Stimulated activated CD4-positive, alpha-beta T cell treated with anti-CD3 and anti-CD28 coated beads, Interleukin-2, amount 100 ng/mL, for 48 hours (primary cell): ENCODE measurements around the gene AGO4.
A peak's percentile ranks its signal among the peaks of the same experiment; 100 is the strongest.
"Not testable (repeated sequence)": the region's sequence is repeated elsewhere in the genome, so short reads cannot be mapped to it uniquely, and the experiment has no call there.

ENCODE experiments used
- DNase-seq, 2 donors: peaks; one replicate each; pipeline ENCODE4 v3.0.0-alpha.2; 2020

The AGO4 gene

DNA sequence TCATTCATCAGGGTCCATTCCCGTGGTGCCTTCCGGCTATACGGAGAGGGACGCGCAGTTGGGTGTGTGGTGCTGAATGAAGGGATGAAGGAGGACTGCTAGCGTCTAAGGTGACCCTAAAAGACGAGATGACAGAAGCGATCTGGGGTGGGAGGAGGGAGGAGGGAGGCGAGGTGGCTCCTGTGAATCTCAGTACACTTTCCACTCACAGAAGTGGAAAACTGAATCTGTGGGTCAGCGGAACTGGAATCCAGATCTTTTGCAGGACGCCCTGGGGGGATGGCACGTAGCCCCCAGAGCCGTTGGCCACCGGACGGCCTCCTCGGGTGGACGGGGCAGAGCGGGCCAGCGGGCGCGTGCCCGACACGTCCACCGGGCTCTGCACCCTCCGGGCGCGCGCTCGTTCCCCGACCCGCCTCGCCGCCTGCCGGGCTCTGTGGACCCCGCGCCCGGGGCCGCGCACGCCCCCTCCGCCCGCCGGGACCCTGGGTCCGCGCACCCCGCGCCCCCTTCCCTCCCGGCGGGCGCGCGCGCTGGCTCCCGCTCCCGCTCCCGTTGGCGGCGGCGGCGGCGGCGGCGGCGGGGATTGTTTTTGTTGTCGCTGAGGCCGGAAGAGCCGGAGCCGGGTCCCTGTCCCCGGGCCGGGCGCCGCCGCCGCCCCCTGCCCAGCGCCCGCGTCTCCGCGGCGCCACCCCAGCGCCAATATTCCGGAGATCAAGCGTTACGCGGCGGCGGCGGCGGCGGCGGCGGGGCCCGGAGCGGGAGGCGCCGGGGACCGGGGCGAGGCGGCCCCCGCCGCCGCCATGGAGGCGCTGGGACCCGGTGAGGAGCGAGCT, at the start of gene AGO4:
Gene AGO4 (plus strand): TSS at position 403 of the 836 bp plus-strand sequence. CDS start 401 bp downstream, at position 804.
- peak; percentile 22 to 23 for DNase-seq

DNA sequence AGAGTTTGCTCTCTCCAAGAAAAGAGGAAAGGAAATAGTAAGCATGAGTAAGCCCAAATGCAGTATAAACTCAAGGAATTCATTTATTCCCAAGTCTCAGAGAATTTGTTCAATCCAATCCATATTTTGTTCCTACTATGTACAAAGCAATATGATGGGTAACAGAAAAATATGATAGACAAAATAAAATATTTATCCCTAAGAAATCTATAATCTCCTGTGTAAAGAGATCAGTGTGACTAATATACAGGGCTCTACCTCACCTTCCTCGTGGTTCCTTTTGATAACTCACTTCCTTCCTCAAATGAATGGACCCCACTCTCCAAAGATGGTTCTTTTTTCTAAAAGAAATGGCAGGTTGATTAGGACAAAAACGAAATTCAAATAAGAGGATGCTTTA, 45.7 kb upstream of the AGO4 start:
- DNase-seq = no peak

DNA sequence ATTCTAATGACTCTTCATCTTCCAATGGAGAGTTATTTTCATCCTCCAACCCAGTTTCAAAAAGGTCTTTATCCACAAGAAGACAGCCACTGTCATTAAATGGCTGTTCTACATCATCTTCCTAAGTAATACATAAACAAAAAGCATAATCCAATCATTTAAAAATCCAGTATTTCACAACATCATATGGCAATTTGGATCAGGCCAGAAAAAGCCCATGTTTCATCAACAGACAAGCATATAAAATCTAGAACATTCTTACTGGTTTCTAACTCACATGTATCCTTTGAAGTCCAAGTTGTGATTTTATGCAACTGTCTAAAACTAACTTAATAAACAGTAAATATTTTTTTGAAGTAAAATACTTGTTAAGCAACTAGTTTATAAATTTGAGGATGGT, 44.6 kb upstream of the AGO4 start:
- no peak for DNase-seq

DNA sequence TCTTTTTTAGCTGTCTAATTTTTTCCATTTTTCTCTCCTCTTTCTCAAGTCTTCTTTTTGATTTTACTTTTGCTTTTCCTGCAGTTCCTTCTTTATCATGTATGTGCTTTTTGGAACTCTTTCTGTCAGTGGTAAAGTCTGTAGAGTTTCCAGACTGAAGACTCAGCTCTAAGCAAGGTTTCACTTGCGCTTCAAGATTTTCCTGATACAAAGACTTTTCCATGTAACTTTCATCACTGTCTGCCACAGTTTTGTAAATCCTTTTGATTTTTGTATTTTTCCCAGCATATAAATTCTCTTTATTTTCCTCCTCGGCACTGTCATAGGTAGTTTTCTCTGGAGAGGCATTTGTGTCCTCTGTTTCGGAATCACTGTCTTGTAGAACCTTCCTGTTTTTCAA, 43.5 kb upstream of the AGO4 start:
- no peak for DNase-seq

DNA sequence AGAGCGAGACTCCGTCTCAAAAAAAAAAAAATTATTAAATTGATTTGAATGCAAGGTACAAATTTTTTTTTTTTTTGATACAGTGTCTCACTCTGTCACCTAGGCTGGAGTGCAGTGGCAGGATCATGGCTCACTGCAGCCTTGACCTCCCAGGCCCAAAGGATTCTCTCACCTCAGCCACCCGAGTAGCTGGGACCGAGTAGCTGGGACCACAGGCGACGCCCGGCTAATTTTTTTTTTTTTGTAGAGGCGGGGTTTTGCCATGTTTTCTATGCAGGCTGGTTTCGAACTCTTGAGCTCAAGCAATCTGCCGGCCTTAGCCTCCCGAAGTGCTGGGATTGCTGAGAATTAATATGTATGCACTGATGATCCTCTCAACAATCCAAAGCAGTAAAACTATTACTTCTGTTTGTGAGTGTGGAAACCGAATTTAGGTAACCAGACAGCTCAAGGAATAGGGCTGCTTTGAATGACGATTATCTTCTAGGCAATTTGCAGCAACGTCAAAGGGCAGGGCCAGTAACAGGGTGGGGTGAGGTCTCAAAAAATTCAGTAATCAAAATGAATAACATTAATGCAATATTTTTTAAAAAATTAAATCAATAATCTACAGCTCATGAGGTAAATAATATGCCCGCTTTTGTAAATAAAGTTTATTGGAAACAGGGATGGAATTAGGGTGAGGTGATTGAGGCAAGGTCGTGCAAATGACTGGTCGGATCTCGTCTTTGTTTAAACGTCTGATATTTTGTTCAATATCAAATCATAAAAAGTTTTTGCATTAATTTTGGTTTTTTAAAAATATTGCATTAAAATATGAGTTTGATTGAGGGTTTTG, 39.2 kb upstream of the AGO4 start:
- DNase-seq = no peak

DNA sequence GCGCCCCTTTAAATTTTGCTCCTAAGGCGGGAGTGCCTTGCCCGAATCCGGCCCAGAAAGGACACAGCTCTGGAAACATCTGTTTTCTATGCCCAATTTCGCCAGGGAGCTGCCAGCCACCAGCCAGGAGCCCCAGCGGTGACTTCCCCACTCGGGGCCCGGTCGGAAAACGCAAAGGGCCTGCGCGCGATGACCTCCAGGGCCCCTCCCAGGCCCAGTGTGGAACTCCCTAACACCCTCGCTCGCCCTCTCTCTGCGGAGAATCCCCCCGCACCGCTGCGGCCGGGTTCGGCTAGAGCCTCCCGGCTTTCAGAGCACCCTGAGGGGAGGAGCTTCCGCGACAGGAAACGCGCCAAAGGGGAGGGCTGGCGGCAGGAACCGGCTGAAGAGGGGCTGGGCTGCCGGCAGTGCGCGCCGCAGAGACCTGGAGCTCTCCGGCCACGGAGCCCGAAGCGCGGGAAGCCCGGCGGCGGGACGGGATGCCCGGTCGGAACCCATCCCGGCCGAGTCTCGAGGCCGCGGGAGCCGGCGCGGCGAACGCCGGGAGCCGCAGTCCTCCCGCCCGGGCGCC, 38.5 kb upstream of the AGO4 start:
- DNase-seq = peak; percentile 73 to 78

DNA sequence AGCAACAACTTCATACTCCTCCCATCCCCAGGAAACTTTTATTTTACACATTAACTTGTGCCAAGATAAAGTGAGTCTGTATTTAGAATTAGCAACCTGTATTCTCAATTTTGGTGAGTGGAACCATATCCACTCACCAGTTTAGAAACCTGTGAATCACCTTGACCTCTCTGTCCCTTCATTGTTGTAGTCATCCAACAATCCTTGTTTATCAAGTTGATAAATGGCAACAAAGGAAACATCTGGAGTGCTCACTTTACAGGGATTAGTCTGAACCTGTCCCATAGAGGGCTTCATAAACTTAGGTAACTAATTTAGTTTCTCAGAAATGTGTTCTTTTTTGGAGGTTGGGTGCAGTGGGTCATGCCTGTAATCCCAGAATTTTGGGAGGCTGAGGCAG, 34.1 kb upstream of the AGO4 start:
- DNase-seq = no peak

DNA sequence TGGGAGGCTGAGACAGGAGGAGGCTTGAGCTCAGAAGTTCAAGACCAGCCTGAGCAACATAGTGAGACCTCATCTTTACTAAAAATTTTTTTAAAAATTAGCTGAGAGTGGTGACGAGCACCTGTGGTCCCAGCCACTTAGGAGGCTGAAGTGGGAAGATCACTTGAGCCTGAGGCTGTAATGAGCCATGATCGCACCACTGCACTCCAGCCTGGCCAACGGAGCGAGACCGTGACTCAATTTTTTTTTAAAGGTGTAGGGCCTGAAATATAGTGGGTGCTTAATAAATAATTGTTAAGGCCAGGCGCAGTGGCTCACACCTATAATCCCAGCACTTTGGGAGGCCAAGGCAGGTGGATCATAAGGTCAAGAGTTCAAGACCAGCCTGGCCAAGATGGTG, 31.6 kb upstream of the AGO4 start:
- DNase-seq = not testable (repeated sequence)

DNA sequence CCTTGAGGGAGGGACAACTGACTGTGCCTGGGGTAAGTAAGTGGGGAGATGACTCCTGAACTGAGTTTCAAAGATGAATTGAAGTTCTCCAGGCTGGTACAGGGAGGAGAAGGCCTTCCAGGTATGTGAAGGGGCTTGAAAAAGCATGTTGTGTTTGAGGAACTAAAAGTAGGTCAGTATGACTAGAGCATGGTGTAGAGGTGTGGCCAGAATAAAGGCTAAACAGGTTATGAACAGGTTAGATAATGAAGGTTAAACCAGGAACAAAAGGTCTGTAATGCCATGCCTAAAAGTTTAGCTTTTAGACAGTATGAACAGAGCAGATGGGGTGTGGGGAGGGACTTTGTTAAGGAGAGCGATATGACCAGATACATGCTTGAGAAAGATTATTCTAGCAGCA, 30.7 kb upstream of the AGO4 start:
- DNase-seq = no peak

DNA sequence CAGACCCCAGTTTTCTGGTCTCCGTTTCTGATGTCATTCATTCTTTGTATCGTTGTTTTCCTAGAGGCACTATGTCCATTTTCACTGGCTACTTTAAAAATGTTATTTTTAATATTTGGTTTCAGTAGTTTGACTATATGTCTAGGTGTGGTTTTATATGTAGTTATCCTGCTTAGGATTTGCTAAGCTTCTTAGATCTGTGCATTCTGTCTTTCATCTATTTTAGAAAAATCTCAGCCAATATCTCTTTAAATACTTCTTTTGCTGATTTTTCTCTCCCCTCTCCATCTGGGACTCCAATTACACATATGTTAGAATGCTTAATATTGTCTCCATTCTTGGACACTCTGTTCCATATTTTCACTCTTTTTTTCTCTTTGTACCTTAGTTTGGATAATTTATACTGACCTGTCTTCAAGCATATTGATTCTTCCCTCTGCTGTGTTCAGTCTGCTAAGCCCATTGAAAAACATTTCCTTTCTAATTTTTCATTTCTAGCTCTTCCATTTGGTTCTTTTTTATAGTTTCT, 24.7 kb upstream of the AGO4 start:
- no peak for DNase-seq

DNA sequence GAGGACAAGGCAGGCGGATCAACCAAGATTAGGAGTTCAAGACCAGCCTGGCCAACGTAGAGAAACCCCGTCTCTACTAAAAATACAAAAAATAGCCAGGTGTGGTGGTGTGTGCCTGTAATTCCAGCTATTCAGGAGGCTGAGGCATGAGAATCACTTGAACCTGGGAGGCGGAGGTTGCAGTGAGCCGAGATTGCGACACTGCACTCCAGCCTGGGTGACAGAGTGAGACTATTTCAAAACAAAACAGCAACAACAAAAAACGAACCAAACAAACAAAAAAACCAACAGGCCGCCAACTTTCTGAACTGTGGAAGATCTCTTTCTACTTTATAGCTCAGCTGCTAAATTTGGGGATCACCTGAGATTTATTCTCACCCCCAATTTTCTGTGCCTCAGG, 23.5 kb upstream of the AGO4 start:
- not testable (repeated sequence) for DNase-seq

DNA sequence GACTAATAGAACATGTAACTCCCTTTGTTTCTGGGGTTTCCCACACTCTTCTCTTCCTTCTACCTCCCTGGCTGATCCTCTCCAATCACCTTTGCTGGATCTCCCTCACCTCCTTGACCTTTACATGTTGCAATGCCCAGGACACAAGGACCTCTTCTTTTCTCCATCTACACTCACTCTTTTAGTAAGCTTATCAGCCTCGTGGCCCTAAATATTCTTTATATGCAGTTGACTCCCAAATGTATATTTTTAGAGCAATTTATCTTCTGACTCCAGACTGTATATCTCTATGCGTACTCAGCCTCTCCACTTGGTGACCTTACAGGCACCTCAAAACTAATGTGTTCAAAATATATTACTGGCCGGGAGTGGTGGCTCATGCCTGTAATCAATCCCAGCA, 19.7 kb upstream of the AGO4 start:
- no peak for DNase-seq

DNA sequence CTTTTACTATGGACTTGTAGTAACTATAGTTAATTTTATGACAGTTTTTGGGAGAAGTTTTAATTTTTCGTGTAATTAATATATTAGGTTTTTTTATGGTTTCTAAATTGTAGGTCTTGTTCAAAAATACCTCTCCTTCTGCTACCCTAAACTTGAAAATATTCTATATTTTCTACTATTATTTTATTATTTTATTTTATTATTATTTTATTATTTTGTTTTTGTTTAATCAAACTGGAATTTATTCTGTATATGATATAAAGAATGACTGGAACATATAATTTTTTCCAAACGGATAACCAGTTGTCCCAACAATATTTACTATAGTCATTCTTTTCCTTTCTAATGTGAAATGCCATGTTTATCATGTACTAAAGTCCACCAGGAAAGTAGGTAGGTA, 17.1 kb upstream of the AGO4 start:
- no peak for DNase-seq

DNA sequence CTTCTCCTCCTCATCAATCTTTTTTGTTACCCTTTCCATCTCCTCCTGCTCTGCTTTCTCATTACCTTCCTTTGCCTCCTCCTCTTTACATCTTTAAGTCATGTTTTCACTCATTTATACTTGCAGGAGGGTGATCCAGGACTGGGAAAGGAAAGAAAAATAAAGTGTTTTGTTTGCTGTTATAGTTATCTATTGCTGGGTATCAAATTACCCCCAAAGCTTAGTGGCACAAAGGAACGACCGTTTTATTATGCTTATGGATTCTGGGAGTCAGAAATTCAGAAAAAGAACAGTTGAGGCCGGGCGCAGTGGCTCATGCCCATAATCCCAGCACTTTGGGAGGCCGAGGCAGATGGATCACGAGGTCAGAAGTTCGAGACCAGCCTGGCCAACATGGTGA, 12.5 kb upstream of the AGO4 start:
- no peak for DNase-seq

DNA sequence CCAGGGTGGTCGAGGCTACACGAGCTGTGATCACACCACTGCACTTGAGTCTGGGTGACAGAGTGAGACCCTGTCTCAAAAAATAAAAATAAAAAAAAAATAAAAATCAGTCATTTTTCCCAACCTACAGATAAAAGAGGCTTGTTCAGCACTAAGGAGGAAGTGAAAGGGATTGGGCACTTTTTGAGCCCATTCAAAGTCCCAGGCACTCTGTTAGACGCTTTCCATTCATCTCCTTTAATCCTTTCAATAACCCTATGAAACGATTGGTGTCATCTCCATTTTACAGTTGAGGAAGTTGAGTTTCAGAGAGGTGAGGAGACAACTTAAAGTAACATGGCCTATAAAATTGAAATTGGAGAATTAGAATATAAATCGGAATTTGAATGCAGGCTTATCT, 10.4 kb upstream of the AGO4 start:
- DNase-seq = no peak

DNA sequence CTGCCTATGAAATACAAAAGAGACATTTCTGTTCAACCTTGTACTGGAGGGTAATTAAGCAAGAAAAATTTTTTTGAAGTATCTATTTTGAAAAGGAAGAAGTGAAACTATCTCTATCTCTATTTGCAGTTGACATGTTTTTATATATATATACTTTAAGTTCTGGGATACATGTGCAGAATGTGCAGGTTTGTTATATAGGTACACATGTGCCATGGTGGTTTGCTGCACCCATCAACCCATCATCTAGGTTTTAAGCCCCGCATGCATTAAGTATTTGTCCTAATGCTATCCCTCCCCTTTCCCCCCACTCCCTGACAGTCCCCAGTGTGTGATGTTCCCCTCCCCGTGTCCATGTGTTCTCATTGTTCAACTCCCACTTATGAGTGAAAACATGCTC, 9.8 kb upstream of the AGO4 start:
- DNase-seq = not testable (repeated sequence)

DNA sequence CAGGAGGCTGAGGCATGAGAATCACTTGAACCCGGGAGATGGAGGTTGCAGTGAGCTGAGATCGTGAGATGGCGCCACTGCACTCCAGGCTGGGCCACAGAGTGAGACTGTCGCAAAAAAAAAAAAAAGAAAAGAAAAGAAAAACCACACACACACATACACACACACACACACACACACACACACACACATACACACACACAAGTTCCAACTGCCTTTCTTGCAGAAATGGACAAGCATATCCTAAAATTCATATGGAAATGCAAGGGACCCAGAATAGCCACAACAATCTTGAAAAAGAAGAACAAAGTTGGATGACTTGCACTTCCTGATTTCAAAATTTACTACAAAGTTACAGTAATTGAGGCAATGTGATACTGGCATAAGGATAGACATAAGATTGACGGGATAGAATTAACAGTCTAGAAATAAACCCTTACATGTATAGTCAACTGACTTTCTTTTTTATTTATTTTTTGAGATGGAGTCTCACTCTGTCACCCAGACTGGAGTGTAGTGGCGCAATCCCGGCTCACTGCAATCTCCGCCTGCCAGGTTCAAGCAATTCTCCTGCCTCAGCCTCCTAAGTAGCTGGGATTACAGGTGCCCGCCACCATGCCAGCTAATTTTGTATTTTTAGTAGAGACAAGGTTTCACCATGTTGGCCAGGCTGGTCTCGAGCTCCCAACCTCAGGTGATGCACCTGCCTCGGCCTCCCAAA, 7.5 kb upstream of the AGO4 start:
- not testable (repeated sequence) for DNase-seq

DNA sequence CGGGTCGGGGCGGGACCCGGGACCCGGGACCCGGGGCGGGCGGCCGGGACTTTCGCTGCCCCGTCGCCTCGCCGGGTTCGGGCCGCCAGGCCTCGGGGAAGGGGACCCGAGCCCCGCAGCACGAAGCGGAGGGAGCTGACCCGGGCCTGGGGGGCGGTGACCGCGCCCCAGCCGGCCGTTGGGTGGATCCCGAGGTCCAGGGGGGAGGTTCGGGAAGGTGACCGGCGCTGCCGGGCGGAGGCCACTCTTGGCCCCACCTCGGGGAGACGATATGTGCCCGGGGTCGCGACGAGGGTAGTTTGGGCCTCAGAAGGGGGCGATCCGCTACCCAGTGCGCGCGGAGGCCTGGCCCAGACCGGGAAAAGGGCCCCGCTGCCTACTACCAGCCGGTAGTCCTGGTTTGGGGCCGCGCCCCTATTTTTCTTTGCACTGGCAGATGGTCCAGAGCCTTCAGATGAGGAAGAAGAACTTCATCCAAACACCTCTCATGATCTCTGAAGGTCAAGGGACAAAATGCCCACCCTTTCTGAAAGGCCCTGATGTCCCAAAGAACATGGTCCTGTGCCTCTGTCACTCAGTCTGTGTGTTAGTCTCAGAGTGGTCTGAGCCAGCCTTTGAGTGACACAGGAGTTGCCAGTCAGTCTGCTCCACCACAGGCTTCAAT, 766 bp downstream of the AGO4 start:
- peak; percentile 4 to 13 for DNase-seq

DNA sequence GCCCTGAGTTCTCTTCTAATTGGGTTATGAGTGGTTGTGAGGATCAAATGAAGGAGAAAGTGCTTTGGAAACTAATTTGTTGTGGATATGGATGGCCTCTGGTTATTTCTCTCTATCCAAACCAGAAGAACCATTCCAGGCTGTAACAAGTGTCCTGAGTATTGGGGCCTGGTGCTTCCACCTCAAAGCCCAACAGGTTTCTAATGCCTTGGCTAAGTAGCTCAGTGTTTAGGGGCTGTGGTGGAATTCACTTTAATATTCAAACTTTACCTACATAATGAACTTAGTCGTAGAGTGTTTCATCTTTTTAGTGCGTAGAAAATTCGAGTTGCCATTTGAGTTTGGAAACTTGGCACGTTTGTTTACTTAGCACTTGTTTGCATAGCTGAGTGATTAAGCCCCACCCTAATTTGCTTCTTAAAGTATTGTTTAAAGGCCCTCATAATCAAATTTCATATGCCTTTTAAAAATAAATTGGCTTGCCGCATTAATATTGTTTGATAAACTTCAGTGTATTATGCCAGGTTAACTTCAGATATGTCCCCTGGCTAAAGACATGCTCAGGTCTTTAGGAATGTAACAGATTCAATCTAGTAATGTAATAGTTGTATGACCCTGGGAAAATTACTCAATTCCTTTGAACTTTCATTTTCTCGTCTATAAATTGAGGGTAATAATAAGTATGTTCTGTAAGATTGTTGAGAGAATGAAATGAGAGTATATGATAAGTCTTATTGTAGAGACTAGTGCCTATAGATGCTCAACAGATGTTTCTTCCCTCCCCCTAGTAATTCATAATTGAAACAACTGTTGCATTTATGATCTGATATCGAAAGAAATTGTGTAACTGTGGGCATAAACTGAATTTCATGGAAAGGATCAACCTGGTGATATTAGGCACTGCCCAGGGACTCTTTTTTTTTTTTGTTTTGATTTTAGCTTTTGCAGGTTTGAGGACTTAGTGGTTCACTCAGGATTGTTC, 1.6 kb downstream of the AGO4 start:
- no peak for DNase-seq

DNA sequence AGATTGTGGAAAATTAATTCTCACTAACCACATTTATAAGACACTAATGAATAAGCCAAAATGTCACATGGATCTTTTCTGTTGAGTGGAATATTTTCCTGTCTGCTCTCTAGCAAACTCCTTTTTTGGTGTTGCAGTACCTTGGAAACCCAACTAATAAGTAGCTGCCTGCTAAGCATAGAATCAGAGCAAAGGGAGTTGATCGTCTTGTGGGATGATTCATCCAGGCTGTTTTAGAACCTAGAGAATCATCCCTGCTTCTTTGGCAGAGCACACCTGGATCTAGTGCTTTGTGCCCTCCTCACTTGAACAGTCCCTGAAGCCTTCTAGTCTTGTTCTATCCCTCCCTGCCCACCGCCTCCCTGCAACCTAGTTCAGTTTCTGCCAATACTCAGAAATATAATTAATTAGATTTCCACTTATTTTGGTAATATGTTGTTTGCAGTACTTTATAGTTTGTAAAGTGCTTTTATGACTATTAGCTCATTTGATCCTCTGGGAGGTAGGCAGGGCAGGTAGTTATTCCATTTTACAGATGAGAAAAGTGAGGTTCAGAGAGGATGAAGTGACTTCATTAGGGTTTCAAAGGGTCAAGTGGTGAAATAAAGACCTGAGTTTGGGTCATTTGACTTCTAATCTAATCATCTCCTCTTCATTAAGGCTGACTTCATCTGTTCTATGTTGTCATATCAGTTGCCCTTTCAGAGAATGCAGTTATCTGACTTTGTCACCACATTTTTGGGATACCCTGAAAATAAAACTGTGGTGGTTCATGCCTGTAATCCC, 2.5 kb downstream of the AGO4 start:
- DNase-seq = no peak
